SK-N-SH (cell line): ENCODE data around the gene UBE2E2. TPM values are rescaled to one million over a fixed set of nuclear protein-coding genes. Genes with fewer than 3 reads are reported as not detected.

Source experiments
- CTCF ChIA-PET: fragments of 300-600, 350-600 bp; formaldehyde crosslinking; extraction: SDS; loops from one replicate; lab custom pipeline; 2021; lab: Yijun Ruan, JAX
- POLR2A ChIA-PET: fragments of 350-600 bp; sonication (Branson Sonifier 250); formaldehyde crosslinking; extraction: SDS; loops from one replicate; lab custom pipeline; 2020; ENCODE audit warnings: antibody characterized with exemption, inconsistent platforms; lab: Yijun Ruan, JAX
- DNase-seq: peaks from one replicate; pipeline ENCODE4 v3.0.0; 2012
- H2AFZ ChIP-seq: fragments of 200-600 bp; sonication (generic); 2 replicates; pipeline ENCODE4 v1.8.1; 2016; ENCODE audit warnings: antibody characterized with exemption, mild to moderate bottlenecking, low read depth
- H3F3A ChIP-seq: fragments of 200-600 bp; sonication (generic); replicated peaks from 2 replicates; pipeline ENCODE3; 2016; ENCODE audit warnings: antibody characterized with exemption, mild to moderate bottlenecking; ENCODE audit not compliant: insufficient read depth
- H3K27ac ChIP-seq, 2 experiments: fragments of 200-500 bp in 1 of 2; fragments of 200-600 bp in 1 of 2; sonication (Bioruptor generic) in 1 of 2; sonication (generic), shearing (Covaris generic) in 1 of 2; 2 replicates each; pipeline versions ENCODE4 v1.5.1 to v1.6.1; 2014 to 2016; ENCODE audit warnings: low read depth in 2 of 2, inconsistent platforms in 1 of 2, low read length in 1 of 2, mild to moderate bottlenecking in 1 of 2, mixed read lengths in 1 of 2
- H3K27me3 ChIP-seq: fragments of 200-600 bp; sonication (generic), shearing (Covaris generic); 2 replicates; pipeline ENCODE4 v1.6.1; 2016; ENCODE audit warnings: mixed run types; ENCODE audit not compliant: insufficient read depth
- H3K36me3 ChIP-seq, 2 experiments: fragments of 200-500 bp in 1 of 2; fragments of 200-600 bp in 1 of 2; sonication (Bioruptor generic) in 1 of 2; sonication (generic) in 1 of 2; replicated peaks in 1 of 2; 2 replicates each; pipeline versions ENCODE3 to v1.5.1; 2014 to 2016; ENCODE audit warnings: low read length in 1 of 2, mild to moderate bottlenecking in 1 of 2; ENCODE audit not compliant: insufficient read depth in 2 of 2, control insufficient read depth in 1 of 2
- H3K4me1 ChIP-seq, 2 experiments: fragments of 200-500 bp in 1 of 2; fragments of 200-600 bp in 1 of 2; sonication (Bioruptor generic) in 1 of 2; sonication (generic), shearing (Covaris generic) in 1 of 2; 2 replicates each; pipeline versions ENCODE4 v1.5.1 to v1.6.1; 2014 to 2016; ENCODE audit warnings: low read depth in 1 of 2, low read length in 1 of 2, mixed run types in 1 of 2; ENCODE audit not compliant: insufficient read depth in 2 of 2, control insufficient read depth in 1 of 2
- H3K4me2 ChIP-seq: fragments of 200-600 bp; sonication (generic), shearing (Covaris generic); 2 replicates; pipeline ENCODE4 v1.6.1; 2017; ENCODE audit warnings: mixed run types
- H3K4me3 ChIP-seq, 2 experiments: fragments of 200-500 bp in 1 of 2; fragments of 200-600 bp in 1 of 2; sonication (Bioruptor generic) in 1 of 2; sonication (generic), shearing (Covaris generic) in 1 of 2; 2 replicates each; pipeline versions ENCODE4 v1.5.1 to v1.8.1; 2014 to 2016; ENCODE audit warnings: low read depth in 2 of 2, inconsistent platforms in 1 of 2, low read length in 1 of 2, mild to moderate bottlenecking in 1 of 2, mixed read lengths in 1 of 2, moderate library complexity in 1 of 2
- H3K79me2 ChIP-seq: fragments of 200-600 bp; sonication (generic); 2 replicates; pipeline ENCODE4 v1.8.1; 2017; ENCODE audit warnings: mild to moderate bottlenecking; ENCODE audit not compliant: insufficient read depth
- H3K9ac ChIP-seq: fragments of 200-600 bp; sonication (generic); 2 replicates; pipeline ENCODE4 v1.6.1; 2017; ENCODE audit warnings: mixed run types
- H3K9me2 ChIP-seq: fragments of 200-600 bp; sonication (generic); 2 replicates; pipeline ENCODE4 v1.6.1; 2017; ENCODE audit warnings: mixed run types
- H3K9me3 ChIP-seq: fragments of 200-600 bp; sonication (generic); 2 replicates; pipeline ENCODE4 v1.6.1; 2017; ENCODE audit warnings: mixed run types, mild to moderate bottlenecking, moderate library complexity
- H4K20me1 ChIP-seq: fragments of 200-600 bp; sonication (generic); 2 replicates; pipeline ENCODE4 v1.6.1; 2017; ENCODE audit warnings: mild to moderate bottlenecking, mixed run types; ENCODE audit not compliant: insufficient read depth
- CHD2 ChIP-seq: fragments of 150-350 bp; IDR thresholded peaks from 2 replicates; pipeline ENCODE4 v1.6.1; 2018; ENCODE audit warnings: low read length; ENCODE audit not compliant: partially characterized antibody
- ELF1 ChIP-seq: IDR thresholded peaks from 2 replicates; pipeline ENCODE4 v1.4.0; 2012
- EZH2phosphoT487 ChIP-seq: fragments of 200-600 bp; sonication (generic); IDR thresholded peaks from 2 replicates; pipeline ENCODE4 v1.6.1; 2017; ENCODE audit warnings: low read depth, mixed run types, mild to moderate bottlenecking, antibody characterized with exemption, moderate library complexity, borderline replicate concordance
- FOSL2 ChIP-seq: IDR thresholded peaks from 2 replicates; pipeline ENCODE4 v1.4.0; 2012; ENCODE audit warnings: low read depth, mild to moderate bottlenecking, moderate library complexity, borderline replicate concordance
- FOXJ3 ChIP-seq: sonication (generic); formaldehyde crosslinking; IDR thresholded peaks from 2 replicates; pipeline ENCODE4 v1.5.1; 2020; ENCODE audit warnings: mild to moderate bottlenecking, missing genetic modification reagents
- GABPA ChIP-seq: IDR thresholded peaks from 2 replicates; pipeline ENCODE4 v1.4.0; 2012; ENCODE audit warnings: low read depth, mild to moderate bottlenecking
- MEF2A ChIP-seq: IDR thresholded peaks from 2 replicates; pipeline ENCODE4 v1.4.0; 2012; ENCODE audit warnings: low read depth, borderline replicate concordance
- MXI1 ChIP-seq: IDR thresholded peaks from 2 replicates; pipeline ENCODE4 v1.6.1; 2012; ENCODE audit warnings: mild to moderate bottlenecking, low read depth, low read length, improper control_type of control experiment
- NFIC ChIP-seq: IDR thresholded peaks from 2 replicates; pipeline ENCODE4 v1.4.0; 2012; ENCODE audit warnings: borderline replicate concordance
- NRF1 ChIP-seq: IDR thresholded peaks from 2 replicates; pipeline ENCODE4 v1.6.1; 2012; ENCODE audit warnings: low read depth, mild to moderate bottlenecking, low read length
- RAD21 ChIP-seq: IDR thresholded peaks from 2 replicates; pipeline ENCODE4 v1.6.1; 2012; ENCODE audit warnings: mild to moderate bottlenecking, low read length
- RFX5 ChIP-seq: IDR thresholded peaks from 2 replicates; pipeline ENCODE4 v1.6.1; 2012; ENCODE audit warnings: mild to moderate bottlenecking, improper control_type of control experiment, low read length
- RXRA ChIP-seq: IDR thresholded peaks from 2 replicates; pipeline ENCODE4 v1.4.0; 2012; ENCODE audit warnings: low read depth, mild to moderate bottlenecking, borderline replicate concordance
- SIN3A ChIP-seq: IDR thresholded peaks from 2 replicates; pipeline ENCODE4 v1.6.1; 2012; ENCODE audit warnings: low read depth, mild to moderate bottlenecking, low read length, moderate library complexity, borderline replicate concordance
- TAF1 ChIP-seq: IDR thresholded peaks from 2 replicates; pipeline ENCODE4 v1.6.1; 2012; ENCODE audit warnings: low read depth, mild to moderate bottlenecking, low read length, moderate library complexity, borderline replicate concordance
- TEAD4 ChIP-seq: IDR thresholded peaks from 2 replicates; pipeline ENCODE4 v1.4.0; 2012; ENCODE audit warnings: mild to moderate bottlenecking, borderline replicate concordance; ENCODE audit not compliant: insufficient read depth
- YY1 ChIP-seq: IDR thresholded peaks from 2 replicates; pipeline ENCODE4 v1.4.0; 2012; ENCODE audit warnings: low read depth, mild to moderate bottlenecking
- WGBS: methylation state at CpG from one replicate; pipeline ENCODE4 v1.1.6; 2017; ENCODE audit warnings: low lambda C conversion rate; 5-methylcytosine and 5-hydroxymethylcytosine counted together
- polyA plus RNA-seq, 3 experiments: library from polyadenylated mRNA; depleted of rRNA; stranded (reverse); fragments of >200 nt; gene quantifications; 2 replicates each; pipeline ENCODE4 v1.2.3, GENCODE V29; 2012
- TF ChIP-seq, protein P1 (sequence below): IDR thresholded peaks from 2 replicates; pipeline ENCODE4 v1.4.0; 2012; ENCODE audit warnings: low read depth
- TF ChIP-seq, protein P2 (sequence below): fragments of 150-350 bp; IDR thresholded peaks from 2 replicates; pipeline ENCODE4 v1.6.1; 2016; ENCODE audit warnings: mild to moderate bottlenecking, low read depth, low read length

UBE2E2 gene
- polyA plus RNA-seq, 1 of the 3 experiments (the other 2 are of a cell fraction), result 46.4 TPM

DNA sequence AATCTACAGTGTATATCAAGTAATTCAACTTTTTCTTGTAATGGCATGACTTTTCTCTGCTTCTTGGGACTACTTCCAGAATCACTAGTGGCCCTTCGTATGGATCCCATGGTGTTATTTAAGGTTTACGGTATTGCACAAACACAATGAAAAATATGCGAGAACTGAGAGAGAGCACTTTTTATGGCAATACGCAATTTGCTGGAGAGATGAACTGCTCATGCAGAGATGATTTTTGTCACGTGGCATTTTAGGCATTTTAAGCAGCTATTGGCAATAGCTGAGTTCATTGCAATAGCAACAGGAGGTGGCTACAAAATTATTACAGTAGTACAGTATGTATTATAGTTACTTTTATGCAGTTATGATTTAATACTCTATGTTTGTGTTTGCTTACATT is 294.0 kb downstream of the UBE2E2 start:
- Histone ChIP-seq H3K36me3 (no peaks in the 10 kb centered on the region), H4K20me1 (no peaks in the 10 kb centered on the region)
- POLR2A ChIA-PET, result no interaction called here

DNA sequence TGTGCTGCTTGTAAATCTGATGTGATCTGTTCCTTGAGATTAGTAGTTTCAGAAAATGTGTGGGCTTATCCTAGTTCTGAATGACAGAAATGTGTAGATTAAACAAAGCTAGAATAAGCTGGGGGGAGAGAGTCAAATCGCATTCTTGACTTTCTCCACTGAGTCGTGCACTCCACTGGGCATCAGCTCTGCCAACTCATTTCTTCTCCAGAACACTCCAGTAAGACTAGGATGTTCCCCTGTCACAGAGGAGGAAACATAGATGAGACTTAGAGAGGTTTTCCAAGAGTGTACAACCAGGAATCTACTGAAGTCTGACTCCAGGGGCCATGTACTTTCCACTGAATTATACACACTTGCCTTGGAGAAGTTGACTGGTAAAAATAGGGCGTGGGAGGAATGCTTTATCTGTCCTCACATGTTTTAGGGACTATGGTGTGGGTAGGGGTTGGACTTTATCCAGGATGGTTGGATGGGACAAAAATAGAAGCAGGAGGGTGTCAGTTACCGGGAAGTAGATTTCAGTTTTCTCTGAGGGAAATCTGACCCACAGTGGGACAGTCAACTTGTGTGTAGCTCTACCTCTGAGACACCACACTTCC is 298.2 kb downstream of the UBE2E2 start:
- DNase-seq, result no peak
- no peaks in the 10 kb centered on the region for H3K9me2 ChIP-seq
- no peak overlapping the region for H3K27ac ChIP-seq
- no peak overlapping the region for H3K4me3 ChIP-seq
- H3K27me3 ChIP-seq, result no peaks in the 10 kb centered on the region
- WGBS, result 90% methylated on average over 4 of the region's 4 CpGs
- TF ChIP-seq NRF1 (no peak), TAF1 (no peak), ELF1 (no peak), CHD2 (no peak), FOSL2 (no peak)
- TF ChIP-seq, all 33 proteins: peak for 0
- Histone ChIP-seq H3K9ac (no peak overlapping the region), H2AFZ (no peak overlapping the region), H3K4me2 (no peak overlapping the region), H3K36me3 (no peaks in the 10 kb centered on the region), H4K20me1 (no peaks in the 10 kb centered on the region), H3K4me1 (no peaks in the 10 kb centered on the region; a peak in 1 of 4 replicates), H3K9me3 (no peaks in the 10 kb centered on the region), H3F3A (no peaks in the 10 kb centered on the region), H3K79me2 (0 out of 2 replicates have a peak, but pooled peaks cover 3% of the 10 kb centered on the region)
- CTCF ChIA-PET, result interaction anchor here (0.7 kb wide), 1 partner anchor 106 kb away, joined by 3 read pairs; no protein-coding TSS in a partner anchor
- POLR2A ChIA-PET, result no interaction called here

More for the DNA sequence above, 294.0 kb downstream of the UBE2E2 start:
- no peak for DNase-seq
- no peak overlapping the region for H3K4me3 ChIP-seq
- H3K9me3 ChIP-seq, result no peaks in the 10 kb centered on the region
- no peak overlapping the region for H3K9ac ChIP-seq
- H3K4me2 ChIP-seq, result no peak overlapping the region
- H3K27me3 ChIP-seq, result no peaks in the 10 kb centered on the region
- H3F3A ChIP-seq, result no peaks in the 10 kb centered on the region
- 0 out of 2 replicates have a peak, but pooled peaks cover 3% of the 10 kb centered on the region for H3K79me2 ChIP-seq
- CTCF ChIA-PET, result no interaction called here
- no peak overlapping the region for H2AFZ ChIP-seq
- no peaks in the 10 kb centered on the region for H3K9me2 ChIP-seq
- TF ChIP-seq MXI1 (no peak), GABPA (no peak), NRF1 (no peak), FOSL2 (no peak), EZH2phosphoT487 (no peak), MEF2A (no peak), TEAD4 (no peak), RAD21 (no peak), NFIC (no peak), RXRA (no peak), FOXJ3 (no peak), SIN3A (no peak), CHD2 (no peak), YY1 (no peak), RFX5 (no peak)
- TF ChIP-seq, protein P1, sequence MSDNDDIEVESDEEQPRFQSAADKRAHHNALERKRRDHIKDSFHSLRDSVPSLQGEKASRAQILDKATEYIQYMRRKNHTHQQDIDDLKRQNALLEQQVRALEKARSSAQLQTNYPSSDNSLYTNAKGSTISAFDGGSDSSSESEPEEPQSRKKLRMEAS, result no peak
- TF ChIP-seq, protein P2, sequence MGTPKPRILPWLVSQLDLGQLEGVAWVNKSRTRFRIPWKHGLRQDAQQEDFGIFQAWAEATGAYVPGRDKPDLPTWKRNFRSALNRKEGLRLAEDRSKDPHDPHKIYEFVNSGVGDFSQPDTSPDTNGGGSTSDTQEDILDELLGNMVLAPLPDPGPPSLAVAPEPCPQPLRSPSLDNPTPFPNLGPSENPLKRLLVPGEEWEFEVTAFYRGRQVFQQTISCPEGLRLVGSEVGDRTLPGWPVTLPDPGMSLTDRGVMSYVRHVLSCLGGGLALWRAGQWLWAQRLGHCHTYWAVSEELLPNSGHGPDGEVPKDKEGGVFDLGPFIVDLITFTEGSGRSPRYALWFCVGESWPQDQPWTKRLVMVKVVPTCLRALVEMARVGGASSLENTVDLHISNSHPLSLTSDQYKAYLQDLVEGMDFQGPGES, result no peak
- 96% methylated on average over 5 of the region's 5 CpGs for WGBS
- peaks cover 0 to 4% of the 10 kb centered on the region in 2 experiments; a peak in 2 of 4 replicates for H3K4me1 ChIP-seq
- H3K27ac ChIP-seq, result no peak overlapping the region
